Gastrocnemius medialis (tissue), 4 donors: ENCODE data around the gene BMPR1A. TPM values are rescaled to one million over a fixed set of nuclear protein-coding genes. Genes with fewer than 3 reads are reported as not detected.

ENCODE experiments used
- ATAC-seq, 2 donors: fragments of 150-250 bp; one replicate each; pipeline ENCODE4 v1.9.1; 2016
- DNase-seq, 2 donors: peaks; one replicate each; pipeline ENCODE4 v3.0.0-alpha.2; 2019
- H3K27ac ChIP-seq, 4 donors: fragments of 200-600 bp; sonication (generic); 1 replicate in 1 of 4; 2 replicates in 3 of 4; pipeline ENCODE4 v1.5.1; 2016 to 2018; ENCODE audit warnings: mild to moderate bottlenecking in 2 of 4, moderate library complexity in 1 of 4
- H3K27me3 ChIP-seq, 3 donors: fragments of 200-600 bp; sonication (generic) in 2 of 3; 1 replicate in 1 of 3; 2 replicates in 2 of 3; pipeline versions ENCODE4 v1.5.1 to v1.6.0; 2016 to 2019; ENCODE audit warnings: mild to moderate bottlenecking in 1 of 3, moderate library complexity in 1 of 3
- H3K36me3 ChIP-seq, 2 donors: fragments of 200-600 bp; sonication (generic) in 1 of 2; one replicate each; pipeline ENCODE4 v1.5.1; 2017 to 2018
- H3K4me1 ChIP-seq, 2 donors: fragments of 200-600 bp; sonication (generic) in 1 of 2; one replicate each; pipeline ENCODE4 v1.5.1; 2016 to 2017; ENCODE audit warnings: mild to moderate bottlenecking in 2 of 2
- H3K4me3 ChIP-seq, 4 donors: fragments of 200-600 bp; sonication (generic) in 3 of 4; 1 replicate in 1 of 4; 2 replicates in 3 of 4; pipeline ENCODE4 v1.5.1; 2016 to 2019; ENCODE audit warnings: mild to moderate bottlenecking in 2 of 4
- H3K9me3 ChIP-seq, 3 donors: fragments of 200-600 bp; sonication (generic) in 2 of 3; 1 replicate in 1 of 3; 2 replicates in 2 of 3; pipeline ENCODE4 v1.5.1; 2016 to 2019
- CTCF ChIP-seq, 5 experiments: fragments of 450-650 bp in 3 of 5; fragments of 200-600 bp in 2 of 5; sonication (generic) in 2 of 5; IDR thresholded peaks in 4 of 5; conservative IDR thresholded peaks in 1 of 5; 1 replicate in 4 of 5; 2 replicates in 1 of 5; pipeline ENCODE4 v1.5.1; 2016 to 2019; ENCODE audit warnings: antibody characterized with exemption in 5 of 5, mild to moderate bottlenecking in 3 of 5, moderate library complexity in 3 of 5
- POLR2A ChIP-seq, 2 donors: fragments of 450-650 bp; IDR thresholded peaks; one replicate each; pipeline ENCODE4 v1.6.1; 2017; ENCODE audit warnings: antibody characterized with exemption in 2 of 2, mild to moderate bottlenecking in 2 of 2, moderate library complexity in 2 of 2
- in situ Hi-C, 4 donors: fragments of 200-750 bp; cut with MboI; loops; one replicate each; pipeline versions ENCODE4 v1.15.0 to v1.8.0; 2017; ENCODE audit warnings: low sequenced_read_pairs in 4 of 4
- intact Hi-C: fragments of 100-400 bp; cut with DNase I; formaldehyde crosslinking; loops from one replicate; pipeline ENCODE4 v1.15.1; 2023; ENCODE audit warnings: low total_unique reads
- total RNA-seq, 4 donors: library from RNA; depleted of rRNA; stranded (reverse); fragments of >200 nt; gene quantifications; one replicate each; pipeline versions ENCODE4 v1.1.0 to v1.2.3, GENCODE V29; 2016

The BMPR1A gene
- total RNA-seq, 4 donors from 2014 or later: 16.4 to 22.7 (median 18.0) TPM

GRCh38 chr10:86953747-86954680 is 197.6 kb downstream of the BMPR1A start:
- Histone ChIP-seq H3K36me3 (no peaks in the 10 kb centered on the region), H3K9me3 (no peaks in the 10 kb centered on the region), H3K4me3 (peak overlapping the region in 3 of 4 donors; percentile 41 to 55 (median 51)), H3K27me3 (no peaks in the 10 kb centered on the region), H3K4me1 (peaks cover 3 to 16% of the 10 kb centered on the region in 2 donors), H3K27ac (peak overlapping the region; percentile 72 to 79 (median 78))
- in situ Hi-C loops (no loop called here), intact Hi-C loops (no loop called here)
- no peak for TF ChIP-seq POLR2A (IDR thresholded peaks at IDR 0.05)
- no peak for TF ChIP-seq CTCF (IDR thresholded peaks at IDR 0.05 in 4 of 5, conservative IDR thresholded peaks at IDR 0.05 in 1 of 5)
- ATAC-seq (peak; percentile 48 to 49), DNase-seq (no peak)

- Histone ChIP-seq H3K27me3 (no peaks in the 10 kb centered on the region), H3K9me3 (no peaks in the 10 kb centered on the region), H3K4me3 (peak overlapping the region; percentile 32 to 55 (median 46)), H3K27ac (peak overlapping the region; percentile 72 to 79 (median 78)), H3K36me3 (no peaks in the 10 kb centered on the region), H3K4me1 (peaks cover 8 to 16% of the 10 kb centered on the region in 2 donors)
- ATAC-seq: no peak
- in situ Hi-C loops (no loop called here), intact Hi-C loops (no loop called here)
- no peak for DNase-seq
- no peak for TF ChIP-seq POLR2A (IDR thresholded peaks at IDR 0.05)
- no peak for TF ChIP-seq CTCF (IDR thresholded peaks at IDR 0.05 in 4 of 5, conservative IDR thresholded peaks at IDR 0.05 in 1 of 5)
Measured at GRCh38 chr10:86954681-86955500, 198.5 kb downstream of the BMPR1A start.

- peak overlapping the region; percentile 32 to 55 (median 46) for H3K4me3 ChIP-seq
- TF ChIP-seq CTCF (IDR thresholded peaks at IDR 0.05 in 4 of 5, conservative IDR thresholded peaks at IDR 0.05 in 1 of 5) (no peak), POLR2A (IDR thresholded peaks at IDR 0.05) (no peak)
- DNase-seq (no peak), ATAC-seq (no peak)
- peak overlapping the region; percentile 72 to 79 (median 78) for H3K27ac ChIP-seq
- H3K36me3 ChIP-seq: no peaks in the 10 kb centered on the region
- no peaks in the 10 kb centered on the region for H3K27me3 ChIP-seq
- in situ Hi-C loops (no loop called here), intact Hi-C loops (no loop called here)
- peaks cover 8 to 24% of the 10 kb centered on the region in 2 donors for H3K4me1 ChIP-seq
- H3K9me3 ChIP-seq: no peaks in the 10 kb centered on the region
Measured at GRCh38 chr10:86955501-86956194, 199.2 kb downstream of the BMPR1A start.

GRCh38 chr10:86956195-86956847 is 199.9 kb downstream of the BMPR1A start:
- H3K4me1 ChIP-seq: peaks cover 8 to 24% of the 10 kb centered on the region in 2 donors
- DNase-seq (no peak), ATAC-seq (no peak)
- no peaks in the 10 kb centered on the region for H3K27me3 ChIP-seq
- H3K9me3 ChIP-seq: no peaks in the 10 kb centered on the region
- no peak for TF ChIP-seq CTCF (IDR thresholded peaks at IDR 0.05 in 4 of 5, conservative IDR thresholded peaks at IDR 0.05 in 1 of 5)
- no peak for TF ChIP-seq POLR2A (IDR thresholded peaks at IDR 0.05)
- H3K36me3 ChIP-seq: no peaks in the 10 kb centered on the region
- in situ Hi-C loops: no loop called here
- intact Hi-C loops: no loop called here
- peak overlapping the region; percentile 72 to 79 (median 78) for H3K27ac ChIP-seq
- peak overlapping the region; percentile 32 to 55 (median 46) for H3K4me3 ChIP-seq
